HG03135 (cell line): ENCODE measurements around the gene LETM1.

Experiments used
- ATAC-seq: cut with Tn5 transposase; IDR thresholded peaks from one replicate; pipeline ENCODE4 v1.9.1; 2021; ENCODE audit warnings: mild to moderate bottlenecking, moderate library complexity; ENCODE audit not compliant: unreplicated experiment

The LETM1 gene

GRCh38 chr4:1797298-1797860 lies 58.6 kb downstream of the LETM1 start:
- no peak for ATAC-seq

GRCh38 chr4:1796486-1797204 lies 59.3 kb downstream of the LETM1 start:
- ATAC-seq, result no peak

DNA sequence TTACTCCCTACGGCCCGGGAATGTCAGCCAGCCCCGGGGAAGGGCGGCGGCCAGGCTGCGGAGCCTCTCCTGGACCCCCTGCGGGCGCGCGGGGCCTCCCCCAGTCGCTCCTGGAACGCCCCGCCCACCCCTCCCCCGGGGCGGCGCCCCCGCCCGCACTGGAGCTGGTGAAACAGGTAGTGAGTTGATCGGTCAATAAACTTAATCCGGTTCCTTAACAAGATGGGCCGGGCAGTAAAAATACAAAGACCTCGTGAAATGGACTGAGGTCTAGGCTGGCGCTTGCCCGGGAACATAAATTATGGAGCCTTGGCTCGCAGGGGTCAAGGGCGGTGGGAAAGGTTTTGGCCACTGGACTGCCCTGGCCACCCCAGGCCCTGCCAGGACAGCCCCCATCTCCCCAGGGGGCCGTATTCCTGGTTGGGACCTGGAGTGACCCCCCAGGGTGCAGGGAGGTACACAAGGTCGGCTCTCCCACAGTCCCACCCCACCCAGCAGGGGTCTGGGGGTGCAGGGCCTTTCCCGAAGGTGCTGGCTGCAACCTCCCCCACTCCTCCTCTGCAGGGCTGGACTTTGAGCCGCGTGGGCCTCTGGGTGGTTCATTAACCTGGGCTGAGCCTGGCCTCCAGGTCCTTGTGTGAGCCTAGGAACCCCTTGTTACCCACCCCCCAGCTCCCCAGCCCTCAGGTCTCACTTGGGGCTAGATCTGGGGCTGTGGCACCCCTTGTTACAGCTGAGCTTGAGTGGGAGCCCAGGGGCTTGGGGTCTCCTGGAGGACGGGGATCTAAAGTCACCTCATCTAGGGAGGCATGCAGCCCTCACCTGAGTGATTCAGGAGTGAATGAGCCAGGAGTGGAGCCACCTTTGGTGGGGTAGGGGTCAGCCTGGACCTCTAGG lies 60.4 kb downstream of the LETM1 start:
- no peak for ATAC-seq

- ATAC-seq, result no peak
These were observed 61.1 kb downstream of the LETM1 start for GRCh38 chr4:1794809-1795298.

- no peak for ATAC-seq
These were observed 61.8 kb downstream of the LETM1 start for GRCh38 chr4:1793940-1794808.

DNA sequence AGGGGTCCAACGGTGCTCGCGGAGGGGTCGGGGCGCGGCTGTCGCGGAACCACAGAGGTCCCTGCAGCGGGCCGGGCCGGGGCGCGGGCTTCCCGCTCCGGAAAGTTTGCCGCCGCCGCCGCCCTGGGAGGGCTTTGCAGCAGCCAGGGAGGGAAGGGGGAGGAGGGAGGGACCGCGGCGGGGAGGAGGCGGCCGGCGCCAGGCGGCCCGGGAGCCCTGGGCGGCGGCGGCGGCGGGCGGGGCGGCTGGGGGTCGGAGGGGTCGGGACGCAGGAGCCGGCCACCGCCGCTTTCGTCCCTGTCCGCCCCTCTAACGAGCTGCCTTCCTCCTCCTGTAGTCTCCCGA lies 62.5 kb downstream of the LETM1 start:
- no peak for ATAC-seq

- no peak for ATAC-seq
These were observed 63.0 kb downstream of the LETM1 start, which contains the start of gene FGFR3 for GRCh38 chr4:1792832-1793495. TSS of gene FGFR3 (plus strand) at chr4:1793293. CDS start at chr4:1793935, 642 bp downstream.

- no peak for ATAC-seq
These were observed 63.7 kb downstream of the LETM1 start for GRCh38 chr4:1792158-1792831.

GRCh38 chr4:1790005-1790404 lies 66.0 kb downstream of the LETM1 start:
- ATAC-seq, result no peak

DNA sequence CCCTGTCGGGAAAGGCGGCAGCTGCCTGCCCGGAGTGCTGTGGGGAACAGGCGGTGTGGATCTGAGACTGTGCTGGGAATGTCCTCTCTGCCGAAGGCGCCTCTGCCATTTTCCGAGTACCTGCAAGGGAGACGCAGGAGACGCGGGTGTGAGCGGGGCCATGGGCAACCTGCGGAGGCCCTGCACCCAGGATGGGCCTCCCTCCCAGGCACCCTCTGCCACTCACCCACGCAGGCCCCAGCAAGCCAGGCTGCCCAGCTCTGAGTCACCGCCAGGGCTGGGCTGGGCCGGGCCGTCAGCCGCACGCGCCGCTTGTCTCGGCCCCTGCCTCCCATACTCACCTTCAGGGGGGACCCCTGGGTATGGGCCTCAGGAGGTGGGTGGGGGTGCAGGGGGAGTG lies 66.4 kb downstream of the LETM1 start:
- no peak for ATAC-seq

- no peak for ATAC-seq
These were observed 67.5 kb downstream of the LETM1 start for GRCh38 chr4:1788254-1788973.

DNA sequence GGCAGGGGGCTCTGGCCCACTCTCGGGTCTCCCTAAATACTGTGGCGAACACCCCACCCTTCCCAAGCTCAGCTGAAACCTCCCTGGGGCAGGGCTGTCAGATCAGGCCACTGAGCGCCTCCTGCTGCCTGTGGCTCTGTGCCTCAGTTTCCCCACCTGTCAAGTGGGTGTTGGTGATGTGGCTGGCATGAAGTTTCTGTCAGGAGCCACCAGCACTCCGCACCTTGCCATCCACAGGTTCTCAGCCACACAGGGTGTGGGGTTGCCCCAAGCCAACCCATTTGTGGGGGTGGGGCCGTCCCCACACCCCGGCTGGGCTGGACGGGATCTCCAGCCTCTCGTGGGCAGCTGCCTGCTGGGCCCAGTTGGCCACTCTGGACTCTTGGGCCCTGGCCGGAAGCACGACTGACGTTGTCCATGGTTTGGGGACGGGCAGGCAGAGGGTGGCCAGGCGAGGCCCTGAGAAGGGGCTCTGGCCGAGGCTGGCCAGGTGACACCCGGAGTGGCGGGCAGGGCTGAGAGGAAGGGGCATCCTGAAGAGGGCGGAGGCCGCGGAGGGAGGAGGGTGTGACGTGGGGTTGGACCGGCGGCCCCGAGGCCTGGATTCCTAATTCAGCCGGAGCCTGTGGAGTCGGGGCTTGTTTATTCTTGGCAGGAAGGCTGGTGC lies 68.4 kb downstream of the LETM1 start:
- ATAC-seq, result no peak

DNA sequence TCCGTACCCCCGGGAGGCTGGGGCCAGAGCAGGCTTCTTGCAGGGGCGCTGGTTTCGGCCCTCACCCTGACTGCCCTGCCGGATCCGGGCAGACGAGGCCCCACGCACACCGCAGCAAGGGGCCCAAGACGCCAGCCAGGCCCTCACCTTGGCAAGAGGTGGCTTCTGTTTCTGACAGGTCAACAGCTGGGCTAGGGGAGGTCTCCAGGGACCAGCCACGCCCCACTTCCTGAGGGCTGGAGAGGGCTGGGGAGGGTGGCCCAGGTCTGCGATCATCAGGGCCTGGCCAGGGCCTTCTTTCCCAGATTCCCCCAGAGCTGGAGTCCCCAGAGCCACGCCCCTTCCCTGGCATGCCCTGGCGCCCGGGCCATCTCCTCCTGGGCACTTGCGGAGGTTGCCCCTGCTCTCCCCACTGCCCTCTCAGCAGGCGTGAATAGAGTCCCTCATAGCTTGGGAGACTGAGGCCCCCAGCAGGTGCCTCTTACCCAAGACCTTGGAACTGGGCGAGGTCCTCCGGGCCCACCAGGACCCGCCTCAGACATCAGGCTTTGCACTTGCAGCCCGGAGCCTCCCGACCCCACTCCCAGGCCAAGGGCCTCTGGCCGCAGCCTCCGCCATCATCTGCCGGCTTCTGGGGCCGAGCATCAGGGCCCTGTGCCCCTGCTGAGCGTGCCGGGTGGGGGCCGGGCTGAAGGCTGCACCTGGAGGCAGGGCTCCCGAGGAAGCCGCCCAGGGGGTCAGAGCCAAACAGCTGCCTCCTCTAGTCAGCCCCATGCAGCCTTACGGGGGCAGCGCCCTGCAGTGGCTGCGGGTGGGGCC lies 69.2 kb downstream of the LETM1 start:
- no peak for ATAC-seq

DNA sequence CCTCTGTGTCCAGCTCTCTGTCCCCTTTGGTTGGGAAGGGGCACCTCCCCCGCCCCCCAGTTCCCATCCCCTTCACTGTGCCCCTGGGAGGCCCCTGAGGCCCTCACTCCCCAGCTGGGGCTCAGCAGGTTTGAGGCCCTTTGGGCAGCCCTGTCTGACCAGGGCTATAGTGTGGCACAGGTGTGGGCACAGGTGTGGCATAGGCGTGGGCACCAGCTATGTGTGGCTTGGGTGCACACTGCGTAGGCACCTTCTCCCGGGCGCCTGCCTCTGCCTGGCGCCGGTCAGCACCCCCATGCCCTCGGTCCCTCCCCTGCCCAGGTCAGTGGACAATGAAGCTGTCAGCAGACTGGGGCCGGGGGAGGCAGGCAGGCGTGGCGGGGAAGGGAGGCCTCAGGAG lies 70.4 kb downstream of the LETM1 start:
- ATAC-seq, result no peak

- ATAC-seq, result no peak
These were observed 71.0 kb downstream of the LETM1 start for GRCh38 chr4:1784789-1785591.

DNA sequence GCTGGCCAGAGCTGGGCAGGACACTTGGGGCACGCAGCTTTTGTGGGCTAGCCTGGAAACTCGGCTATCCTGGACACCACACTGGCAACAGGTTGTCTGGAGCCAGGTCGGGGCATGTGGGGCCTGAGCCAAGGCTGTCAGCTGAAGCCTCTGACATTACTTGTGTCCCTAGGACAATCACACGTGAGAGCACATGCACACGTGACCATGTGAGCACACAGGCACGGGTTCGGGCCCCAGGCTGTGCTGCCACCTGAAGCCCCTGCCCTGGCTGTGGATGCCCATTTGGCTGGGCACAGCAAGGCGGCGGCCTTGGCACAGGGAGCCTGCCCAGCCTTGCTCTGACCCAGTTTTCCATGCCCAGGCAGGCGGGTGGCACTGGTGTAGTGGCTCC lies 71.6 kb downstream of the LETM1 start:
- no peak for ATAC-seq

DNA sequence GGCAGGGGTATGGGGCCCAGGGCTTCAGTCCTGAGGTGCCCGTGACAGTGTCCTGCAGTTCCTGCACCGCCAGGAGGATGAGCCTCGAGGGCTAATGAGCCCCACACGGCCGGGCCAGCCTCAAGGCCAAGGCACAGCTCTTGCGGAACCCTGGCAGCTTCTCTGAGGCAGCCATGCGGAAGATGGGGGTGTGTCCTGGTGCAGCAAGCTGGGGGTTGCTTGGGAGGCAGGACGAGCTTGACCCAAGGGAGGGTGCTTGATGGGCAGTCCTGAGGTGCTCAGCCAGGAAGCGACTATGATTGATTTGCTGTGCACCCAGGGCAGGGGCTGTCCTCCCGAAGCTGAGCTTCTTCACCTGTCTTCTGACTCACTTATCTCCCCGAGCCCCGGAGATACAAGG lies 72.0 kb downstream of the LETM1 start:
- no peak for ATAC-seq
